ENCODE results near the gene HSPA12A.

Gene HSPA12A

GRCh38 chr10:116697816-116698215 is 44.5 kb downstream of the HSPA12A start (continued):
- TF ChIP-seq ZNF10 (tag by site-specific recombination; IDR thresholded peaks at IDR 0.05), result no peak

GRCh38 chr10:116696919-116697318 is 45.4 kb downstream of the HSPA12A start:
- TF ChIP-seq ZNF132 (tag by site-specific recombination; IDR thresholded peaks at IDR 0.05; ENCODE audit: borderline replicate concordance), result no peak
- TF ChIP-seq ZNF639 (tag by site-specific recombination; IDR thresholded peaks at IDR 0.05), result no peak
- TF ChIP-seq ZNF549 (tag by site-specific recombination; IDR thresholded peaks at IDR 0.05), result no peak
- no peak for TF ChIP-seq GFI1B (tag by site-specific recombination; IDR thresholded peaks at IDR 0.05)
- no peak for TF ChIP-seq ZNF555 (tag by site-specific recombination; conservative IDR thresholded peaks at IDR 0.05)
- peaks cover 0 to 26% of the 10 kb centered on the region in 2 experiments; a peak in 1 of 3 replicates for H3K36me3 ChIP-seq (ENCODE audit: control insufficient read depth in 2 of 2, insufficient read depth in 1 of 2, low read length in 2 of 2)
- no peak overlapping the region for H3K27ac ChIP-seq (ENCODE audit: extremely low read depth, low read depth, low read length)
- H3K4me3 ChIP-seq (ENCODE audit: low read depth, low read length), result no peak overlapping the region
- CTCF ChIA-PET, result interaction anchor here (1.8 kb wide), 1 partner anchor 92 kb away, joined by 5 read pairs; no protein-coding TSS in a partner anchor
- POLR2A ChIA-PET, result no interaction called here
- no peaks in the 10 kb centered on the region for H3K9me3 ChIP-seq (ENCODE audit: control insufficient read depth, insufficient read depth, low read depth, low read length)
- H3K4me1 ChIP-seq (ENCODE audit: control insufficient read depth, insufficient read depth, low read length), result no peaks in the 10 kb centered on the region

GRCh38 chr10:116694927-116695268 is 47.5 kb downstream of the HSPA12A start:
- H3K9me3 ChIP-seq (ENCODE audit: control insufficient read depth, insufficient read depth, low read depth, low read length), result no peaks in the 10 kb centered on the region
- H3K36me3 ChIP-seq (ENCODE audit: control insufficient read depth in 2 of 2, insufficient read depth in 1 of 2, low read length in 2 of 2), result peaks cover 0 to 31% of the 10 kb centered on the region in 2 experiments; a peak in 1 of 3 replicates
- CTCF ChIA-PET, result no interaction called here
- H3K4me1 ChIP-seq (ENCODE audit: control insufficient read depth, insufficient read depth, low read length), result no peaks in the 10 kb centered on the region
- H3K4me3 ChIP-seq (ENCODE audit: low read depth, low read length), result no peak overlapping the region
- POLR2A ChIA-PET, result interaction anchor here (0.6 kb wide), 1 partner anchor 9 kb away, joined by 3 read pairs; no protein-coding TSS in a partner anchor
- H3K27ac ChIP-seq (ENCODE audit: extremely low read depth, low read depth, low read length), result no peak overlapping the region
- TF ChIP-seq INSM2 (tag by site-specific recombination; IDR thresholded peaks at IDR 0.05), result no peak
- TF ChIP-seq EGR2 (tag by site-specific recombination; IDR thresholded peaks at IDR 0.05; ENCODE audit: low read depth), result peak; percentile 85
- no peak for TF ChIP-seq ZNF560 (tag by site-specific recombination; IDR thresholded peaks at IDR 0.05; ENCODE audit: borderline replicate concordance)
- TF ChIP-seq ZBTB44 (tag by site-specific recombination; IDR thresholded peaks at IDR 0.05), result no peak
- no peak for TF ChIP-seq MYNN (tag by site-specific recombination; IDR thresholded peaks at IDR 0.05; ENCODE audit: borderline replicate concordance)
- peak; percentile 69 for TF ChIP-seq ZFHX2 (tag by site-specific recombination; conservative IDR thresholded peaks at IDR 0.05)

- peaks cover 0 to 31% of the 10 kb centered on the region in 2 experiments; a peak in 1 of 3 replicates for H3K36me3 ChIP-seq (ENCODE audit: control insufficient read depth in 2 of 2, insufficient read depth in 1 of 2, low read length in 2 of 2)
- TF ChIP-seq ZNF341 (tag by site-specific recombination; IDR thresholded peaks at IDR 0.05; ENCODE audit: low read depth) (peak; percentile 86), ZNF404 (tag by site-specific recombination; IDR thresholded peaks at IDR 0.05) (no peak), EGR2 (tag by site-specific recombination; IDR thresholded peaks at IDR 0.05; ENCODE audit: low read depth) (peak; percentile 34; the same call in 1 of the 2 replicates), ZIC2 (tag by site-specific recombination; IDR thresholded peaks at IDR 0.05) (peak; percentile 60; the same call in 1 of the 2 replicates), ZNF121 (tag by site-specific recombination; IDR thresholded peaks at IDR 0.05) (no peak), ZNF677 (tag by site-specific recombination; IDR thresholded peaks at IDR 0.05) (no peak), GLIS2 (tag by site-specific recombination; IDR thresholded peaks at IDR 0.05) (no peak), ZFHX2 (tag by site-specific recombination; conservative IDR thresholded peaks at IDR 0.05) (peak; percentile 59), GLIS1 (tag by site-specific recombination; IDR thresholded peaks at IDR 0.05) (peak; percentile 84), ZSCAN18 (tag by site-specific recombination; IDR thresholded peaks at IDR 0.05) (no peak)
- H3K9me3 ChIP-seq (ENCODE audit: control insufficient read depth, insufficient read depth, low read depth, low read length), result no peaks in the 10 kb centered on the region
- ChIA-PET CTCF (interaction anchor here (2.3 kb wide), 1 partner anchor 94 kb away, joined by 7 read pairs; no protein-coding TSS in a partner anchor), POLR2A (interaction anchor here (1.2 kb wide), 1 partner anchor 49 kb away, joined by 5 read pairs; no protein-coding TSS in a partner anchor)
- H3K4me3 ChIP-seq (ENCODE audit: low read depth, low read length), result no peak overlapping the region
- H3K4me1 ChIP-seq (ENCODE audit: control insufficient read depth, insufficient read depth, low read length), result no peaks in the 10 kb centered on the region
- no peak overlapping the region for H3K27ac ChIP-seq (ENCODE audit: extremely low read depth, low read depth, low read length)
These were observed 48.0 kb downstream of the HSPA12A start for GRCh38 chr10:116694243-116694926.

Measured in HEK293 (cell line).